ENCODE measurements around the gene REC8.
"Not testable (repeated sequence)": the region's sequence is repeated elsewhere in the genome, so short reads cannot be mapped to it uniquely, and the experiment has no call there.

Gene REC8

GRCh38 chr14:24185026-24185425 lies 13.1 kb downstream of the REC8 start:
- DNase-seq: no peak

- no peak for DNase-seq
Measured at GRCh38 chr14:24185741-24186140, 13.9 kb downstream of the REC8 start.

GRCh38 chr14:24186831-24187538 lies 15.1 kb downstream of the REC8 start:
- DNase-seq: no peak

- DNase-seq: no peak
Measured at GRCh38 chr14:24187539-24187915, 15.6 kb downstream of the REC8 start.

- peak; percentile 98 for DNase-seq
Measured at GRCh38 chr14:24188251-24189058, 16.6 kb downstream of the REC8 start, which contains the start of gene IPO4. Gene IPO4 (minus strand): TSS chr14:24188816. CDS start chr14:24188787, 29 bp downstream.

GRCh38 chr14:24189059-24189375 lies 17.1 kb downstream of the REC8 start:
- no peak for DNase-seq

GRCh38 chr14:24189460-24189859 lies 17.6 kb downstream of the REC8 start:
- no peak for DNase-seq

- DNase-seq: no peak
Measured at GRCh38 chr14:24190416-24190815, 18.5 kb downstream of the REC8 start.

GRCh38 chr14:24192933-24193332 lies 21.1 kb downstream of the REC8 start:
- no peak for DNase-seq

GRCh38 chr14:24194186-24194872 lies 22.4 kb downstream of the REC8 start:
- DNase-seq: no peak

- DNase-seq: no peak
Measured at GRCh38 chr14:24194873-24195185, 22.9 kb downstream of the REC8 start.

GRCh38 chr14:24195186-24196070 lies 23.5 kb downstream of the REC8 start, which contains the start of gene TM9SF1:
Gene TM9SF1 (minus strand): TSS chr14:24195441. CDS start chr14:24195019, 422 bp downstream.
- peak; percentile 89 for DNase-seq

GRCh38 chr14:24196071-24197055 lies 24.5 kb downstream of the REC8 start:
- DNase-seq: no peak

GRCh38 chr14:24197056-24197450 lies 25.2 kb downstream of the REC8 start:
- no peak for DNase-seq

GRCh38 chr14:24198814-24199524 lies 27.1 kb downstream of the REC8 start:
- no peak for DNase-seq

- DNase-seq: not testable (repeated sequence)
Measured at GRCh38 chr14:24202538-24202937, 30.7 kb downstream of the REC8 start.

GRCh38 chr14:24203249-24203886 lies 31.5 kb downstream of the REC8 start:
- not testable (repeated sequence) for DNase-seq

- no peak for DNase-seq
Measured at GRCh38 chr14:24204163-24205146, 32.6 kb downstream of the REC8 start.
